Renal pelvis (tissue), 4 donors: ENCODE data around the gene PLET1. TPM values are rescaled to one million over a fixed set of nuclear protein-coding genes. Genes with fewer than 3 reads are reported as not detected.
"Not testable (repeated sequence)": the region's sequence is repeated elsewhere in the genome, so short reads cannot be mapped to it uniquely, and the experiment has no call there.

Experiments used
- DNase-seq: peaks from one replicate; pipeline ENCODE4 v3.0.0-alpha.2; 2013
- polyA plus RNA-seq, 3 donors: library from polyadenylated mRNA; unstranded; fragments of 120-200 nt; gene quantifications; one replicate each; pipeline ENCODE4 v1.2.1, GENCODE V29; 2013; ENCODE audit not compliant: insufficient read length in 3 of 3

PLET1 gene
- polyA plus RNA-seq, 3 donors = 0.14 TPM; not detected in 2

GRCh38 chr11:112212710-112213109 is 48.0 kb downstream of the PLET1 start:
- no peak for DNase-seq

GRCh38 chr11:112212290-112212689 is 48.4 kb downstream of the PLET1 start:
- no peak for DNase-seq

GRCh38 chr11:112211536-112211935 is 49.1 kb downstream of the PLET1 start:
- no peak for DNase-seq

GRCh38 chr11:112210890-112211289 is 49.8 kb downstream of the PLET1 start:
- DNase-seq = no peak

- DNase-seq = no peak
These were observed 54.6 kb downstream of the PLET1 start for GRCh38 chr11:112206071-112206470.

- no peak for DNase-seq
These were observed 60.4 kb downstream of the PLET1 start for GRCh38 chr11:112200252-112200651.

- not testable (repeated sequence) for DNase-seq
These were observed 61.6 kb downstream of the PLET1 start for GRCh38 chr11:112199101-112199500.

Other genes with a start within 250 kb of the PLET1 start
- gene DLAT, start 235.5 kb downstream of the PLET1 start, polyA plus RNA-seq = 10 to 100 TPM; 45.8 to 50.1 (median 48.3) TPM
- 10 to 100 TPM in 2 of 3 donors, 1 to 10 TPM in 1; 7.9 to 13.2 (median 12.8) TPM for gene PIH1D2, start 186.8 kb downstream of the PLET1 start, polyA plus RNA-seq
- 10 to 100 TPM; 49.4 to 60.6 (median 54.4) TPM for gene NKAPD1, start 186.6 kb downstream of the PLET1 start, polyA plus RNA-seq
- gene TIMM8B, start 174.1 kb downstream of the PLET1 start, polyA plus RNA-seq = 10 to 100 TPM; 67.4 to 86.2 (median 74.2) TPM
- gene SDHD, start 174.0 kb downstream of the PLET1 start, polyA plus RNA-seq = 100 to 1,000 TPM; 180 to 186 (median 185) TPM
- 10 to 100 TPM in 1 of 3 donors, 1 to 10 TPM in 2; 4.9 to 15.5 (median 9.5) TPM for gene IL18, start 96.8 kb downstream of the PLET1 start, polyA plus RNA-seq
- under 1 TPM in 1 of 3 donors, not detected in 2; 0.42 TPM for gene TEX12, start 93.5 kb downstream of the PLET1 start, polyA plus RNA-seq
- gene BCO2, start 85.3 kb downstream of the PLET1 start, polyA plus RNA-seq = 1 to 10 TPM; 3.5 to 7.0 (median 5.4) TPM
- gene PTS, start 34.4 kb downstream of the PLET1 start, polyA plus RNA-seq = 10 to 100 TPM; 44.6 to 62.6 (median 56.7) TPM